HL-60 (cell line): Measurements from ENCODE around the gene LRRC58.

Experiments used
- DNase-seq, 2 experiments: peaks; one replicate each; pipeline ENCODE4 v3.0.0-alpha.2; 2010 to 2020; ENCODE audit warnings: low read depth in 1 of 2, low spot score in 1 of 2
- H3K27ac ChIP-seq: fragments of 250-450 bp; sonication (Bioruptor Pico); replicated peaks from 2 replicates; pipeline ENCODE4 v1.5.1; 2020; ENCODE audit warnings: mild to moderate bottlenecking, moderate library complexity
- H3K27me3 ChIP-seq: fragments of 250-450 bp; sonication (Bioruptor Pico); 2 replicates; pipeline ENCODE4 v1.5.1; 2021; ENCODE audit warnings: mild to moderate bottlenecking, moderate library complexity; ENCODE audit not compliant: insufficient read depth, poor library complexity, severe bottlenecking
- H3K4me3 ChIP-seq: replicated peaks from 2 replicates; pipeline ENCODE4 v1.5.1; 2011; ENCODE audit warnings: mild to moderate bottlenecking, control low read depth, low read length; ENCODE audit not compliant: insufficient read depth
- CTCF ChIP-seq: IDR thresholded peaks from one replicate; pipeline ENCODE4 v1.5.1; 2011; ENCODE audit warnings: low read length, control low read depth, inconsistent platforms; ENCODE audit not compliant: insufficient read depth
- GABPA ChIP-seq: IDR thresholded peaks from 2 replicates; pipeline ENCODE4 v1.6.1; 2012; ENCODE audit warnings: low read depth
- POLR2AphosphoS5 ChIP-seq: IDR thresholded peaks from 2 replicates; pipeline ENCODE4 v1.6.1; 2012; ENCODE audit warnings: low read depth
- REST ChIP-seq: IDR thresholded peaks from 2 replicates; pipeline ENCODE4 v1.6.1; 2012; ENCODE audit warnings: low read depth; ENCODE audit not compliant: insufficient replicate concordance
- SPI1 ChIP-seq: IDR thresholded peaks from 2 replicates; pipeline ENCODE4 v1.6.1; 2012; ENCODE audit warnings: low read depth, mild to moderate bottlenecking, borderline replicate concordance

The LRRC58 gene

GRCh38 chr3:120355486-120355885 lies 6.3 kb upstream of the LRRC58 start:
- TF ChIP-seq SPI1, result no peak
- no peak for TF ChIP-seq REST
- no peak for TF ChIP-seq POLR2AphosphoS5
- no peak for TF ChIP-seq GABPA
- no peak for TF ChIP-seq CTCF
- Histone ChIP-seq H3K27me3 (no peaks in the 10 kb centered on the region), H3K4me3 (no peak overlapping the region), H3K27ac (no peak overlapping the region)
- DNase-seq, result no peak

GRCh38 chr3:120353463-120353862 lies 4.3 kb upstream of the LRRC58 start:
- no peaks in the 10 kb centered on the region for H3K27me3 ChIP-seq
- H3K4me3 ChIP-seq, result no peak overlapping the region
- H3K27ac ChIP-seq, result no peak overlapping the region
- TF ChIP-seq POLR2AphosphoS5 (no peak), GABPA (no peak), CTCF (no peak), SPI1 (no peak), REST (no peak)
- no peak for DNase-seq

- H3K27ac ChIP-seq, result no peak overlapping the region
- no peaks in the 10 kb centered on the region for H3K27me3 ChIP-seq
- TF ChIP-seq CTCF (no peak), POLR2AphosphoS5 (no peak), REST (no peak), GABPA (no peak), SPI1 (no peak)
- no peak for DNase-seq
- H3K4me3 ChIP-seq, result no peak overlapping the region
These were observed 2.9 kb upstream of the LRRC58 start for GRCh38 chr3:120352017-120352416.
